GM19023 (cell line): ENCODE results near the gene TTC31.
A peak's percentile ranks its signal among the peaks of the same experiment; 100 is the strongest.

Source experiments
- ATAC-seq: cut with Tn5 transposase; IDR thresholded peaks from one replicate; pipeline ENCODE4 v1.9.1; 2021; ENCODE audit warnings: mild to moderate bottlenecking, moderate library complexity; ENCODE audit not compliant: unreplicated experiment

Gene TTC31

GRCh38 chr2:74503506-74504475 lies 20.9 kb downstream of the TTC31 start:
- no peak for ATAC-seq

GRCh38 chr2:74504591-74504990 lies 21.7 kb downstream of the TTC31 start:
- no peak for ATAC-seq

DNA sequence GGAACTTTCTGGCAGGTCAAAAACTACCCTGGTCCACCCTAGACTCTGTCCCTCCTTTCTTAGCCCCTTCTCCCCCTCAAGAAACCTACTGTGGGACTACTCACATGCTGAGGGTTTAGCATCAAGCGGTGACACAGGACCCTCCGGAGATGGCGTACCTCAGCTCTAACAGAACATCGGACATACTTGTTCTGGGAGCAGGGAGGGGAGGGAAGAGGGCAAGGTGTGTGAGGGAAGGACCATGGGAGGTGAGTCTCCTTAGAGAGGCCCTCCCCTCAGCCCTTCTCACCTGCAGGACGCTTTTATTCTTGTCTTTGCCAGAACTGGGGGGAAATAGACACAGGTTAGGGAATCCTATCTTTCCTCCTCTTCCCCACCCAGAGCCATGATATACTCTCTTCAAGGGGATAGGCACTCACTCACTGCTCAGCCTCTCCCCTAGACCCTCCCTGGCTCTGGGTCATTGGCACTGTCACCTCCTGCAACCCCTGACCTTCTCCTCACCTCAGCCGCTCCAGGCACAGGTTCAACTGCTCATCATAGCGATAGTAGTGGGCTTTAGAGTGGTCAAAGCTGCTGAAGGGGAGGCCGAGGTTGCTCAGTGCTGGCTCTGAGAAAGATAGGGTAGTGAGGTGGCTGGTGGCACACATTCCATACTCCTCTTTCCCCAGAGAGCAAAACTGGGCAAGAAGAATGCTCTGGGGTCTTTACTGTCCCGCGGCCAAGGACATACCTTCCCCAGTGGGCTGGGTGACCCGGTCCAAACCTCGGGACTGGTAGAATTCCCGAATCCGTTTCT lies 22.8 kb downstream of the TTC31 start:
- ATAC-seq, result no peak

DNA sequence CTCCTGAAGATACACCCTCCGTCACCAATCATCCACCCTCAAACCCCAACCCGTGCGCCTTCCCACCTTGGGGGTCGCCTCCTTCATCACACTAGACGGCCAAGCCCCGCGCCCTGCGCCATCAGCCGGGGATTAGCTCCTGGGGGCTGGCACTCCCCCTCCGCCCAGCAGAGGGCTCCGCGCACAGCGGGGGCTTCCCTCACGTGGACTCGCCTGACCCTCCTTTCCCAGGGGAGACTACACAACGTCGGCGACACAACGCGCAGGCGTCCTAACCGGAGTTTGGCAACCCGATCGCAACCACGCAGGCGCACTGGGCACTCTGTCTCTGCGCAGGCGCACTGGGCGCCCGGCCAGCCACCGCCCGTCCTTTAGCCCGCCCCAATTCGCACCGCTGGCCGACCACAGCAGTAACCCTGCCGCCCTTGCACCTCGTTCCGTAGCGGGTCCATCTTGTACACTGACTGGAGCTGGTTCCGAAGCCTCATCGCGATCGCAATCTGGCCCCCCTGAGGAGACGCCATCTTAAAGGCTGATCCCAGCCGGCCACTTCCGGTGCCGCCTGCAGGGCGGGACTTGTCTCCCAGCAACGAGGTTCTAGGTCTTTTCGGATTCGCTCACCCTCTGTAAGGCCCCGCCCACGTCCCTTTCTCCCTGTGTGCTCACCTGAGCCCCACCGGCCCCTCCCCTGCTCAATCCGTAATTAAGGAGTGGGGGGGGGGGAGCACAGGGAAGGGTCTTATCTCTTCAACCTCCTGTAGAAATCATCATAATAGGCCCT lies 24.5 kb downstream of the TTC31 start, which contains the start of gene PCGF1:
TSS of gene PCGF1 (minus strand) at position 551 of the 781 bp plus-strand sequence. CDS start at position 524, 27 bp downstream.
- peak; percentile 90 for ATAC-seq

GRCh38 chr2:74507926-74508520 lies 25.1 kb downstream of the TTC31 start:
- ATAC-seq, result peak; percentile 8

DNA sequence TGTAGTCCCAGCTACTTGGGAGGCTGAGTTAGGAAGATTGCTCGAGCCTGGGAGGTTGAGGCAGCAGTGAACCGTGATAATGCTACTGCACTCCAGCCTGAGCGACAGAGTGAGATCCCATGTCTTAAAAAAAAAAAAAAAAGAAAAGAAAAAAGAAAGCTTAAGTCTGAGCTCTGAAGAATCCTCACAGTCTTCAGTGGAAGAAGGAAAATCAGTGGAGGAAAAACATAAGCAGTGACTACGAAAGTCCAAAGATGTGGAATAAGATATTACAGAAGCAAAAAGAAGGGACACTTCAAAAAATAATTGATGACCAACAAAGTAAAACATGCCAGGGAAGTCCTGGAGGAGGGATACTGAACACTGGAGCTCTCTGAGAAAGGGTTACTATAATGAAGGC lies 27.4 kb downstream of the TTC31 start:
- no peak for ATAC-seq

DNA sequence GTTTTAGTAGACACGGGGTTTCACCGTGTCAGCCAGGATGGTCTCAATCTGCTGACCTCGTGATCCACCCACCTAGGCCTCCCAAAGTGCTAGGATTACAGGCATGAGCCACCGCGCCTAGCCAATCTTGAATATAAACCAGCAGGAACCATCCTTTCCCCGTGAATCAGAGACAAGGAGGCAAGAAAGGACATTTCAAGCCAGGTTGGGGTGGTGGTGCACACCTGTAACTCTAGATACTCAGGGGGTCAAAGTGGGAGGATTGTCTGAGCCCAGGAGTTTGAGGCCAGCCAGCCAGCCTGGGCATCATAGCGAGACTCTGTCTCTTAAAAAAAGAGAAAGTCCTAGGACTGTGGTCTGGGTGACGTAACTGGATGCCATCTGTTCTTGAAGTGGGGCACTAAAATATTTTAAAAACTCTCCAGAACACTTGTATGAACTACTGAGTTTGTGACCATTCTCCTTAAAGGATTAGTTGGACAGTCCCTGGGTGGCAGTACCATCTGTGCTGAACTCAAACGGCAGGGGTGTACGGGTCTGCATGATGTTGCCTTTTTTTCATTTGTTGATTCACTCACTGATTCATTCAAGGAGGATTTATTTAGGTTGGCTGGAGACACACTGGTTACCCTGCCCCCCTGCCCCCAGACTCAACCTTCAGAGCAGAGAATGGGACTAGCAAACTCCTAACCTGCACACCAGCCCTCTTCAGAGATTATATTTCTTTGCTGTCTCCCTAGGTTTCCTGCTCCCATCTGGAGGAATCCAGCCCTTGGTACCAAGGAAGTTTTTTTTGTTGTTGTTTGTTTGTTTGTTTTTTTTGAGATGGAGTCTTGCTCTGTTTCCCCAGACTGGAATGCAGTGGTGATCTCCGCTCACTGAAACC lies 28.5 kb downstream of the TTC31 start:
- no peak for ATAC-seq

DNA sequence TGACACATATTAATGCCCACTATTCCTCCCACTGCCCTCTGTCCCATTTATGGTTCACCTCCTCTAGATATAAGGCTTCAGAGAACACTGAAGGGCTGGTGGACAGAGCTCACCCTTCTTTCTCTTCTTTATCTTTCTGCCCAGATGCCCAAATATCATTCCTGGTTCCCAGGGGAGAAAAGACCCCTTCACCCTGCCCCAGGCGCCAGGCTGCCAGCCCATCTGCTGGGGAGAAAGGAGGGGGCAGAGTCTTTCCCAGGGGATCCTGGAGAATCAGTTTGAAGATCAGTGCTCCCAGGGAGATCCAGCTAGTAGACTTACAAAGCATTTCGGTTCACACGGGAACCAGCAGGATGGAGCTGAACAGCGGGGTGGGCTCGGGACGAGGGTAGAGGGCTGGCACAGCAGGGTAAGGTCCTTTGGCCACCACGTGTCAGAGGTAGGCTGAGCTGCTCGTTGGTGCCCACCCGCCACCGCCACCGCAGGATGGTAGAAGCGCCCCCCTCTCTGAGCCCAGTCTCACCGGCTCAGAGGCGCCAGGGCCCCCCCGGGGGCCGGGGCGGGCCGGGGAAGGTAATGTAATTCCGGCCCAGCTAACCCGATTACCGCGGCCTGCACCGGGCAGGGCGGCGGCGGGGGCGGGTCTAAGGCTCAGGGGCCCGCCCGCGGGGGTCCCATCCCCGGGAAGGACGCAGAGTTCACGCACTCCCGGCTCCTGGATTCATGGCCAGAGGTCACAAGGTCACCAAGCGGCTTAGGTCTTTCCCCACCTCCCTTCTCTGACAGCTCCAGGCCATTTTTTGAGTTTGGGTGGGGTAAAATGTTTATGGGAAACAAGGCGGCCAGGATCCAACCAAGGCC lies 30.1 kb downstream of the TTC31 start:
- ATAC-seq, result no peak

DNA sequence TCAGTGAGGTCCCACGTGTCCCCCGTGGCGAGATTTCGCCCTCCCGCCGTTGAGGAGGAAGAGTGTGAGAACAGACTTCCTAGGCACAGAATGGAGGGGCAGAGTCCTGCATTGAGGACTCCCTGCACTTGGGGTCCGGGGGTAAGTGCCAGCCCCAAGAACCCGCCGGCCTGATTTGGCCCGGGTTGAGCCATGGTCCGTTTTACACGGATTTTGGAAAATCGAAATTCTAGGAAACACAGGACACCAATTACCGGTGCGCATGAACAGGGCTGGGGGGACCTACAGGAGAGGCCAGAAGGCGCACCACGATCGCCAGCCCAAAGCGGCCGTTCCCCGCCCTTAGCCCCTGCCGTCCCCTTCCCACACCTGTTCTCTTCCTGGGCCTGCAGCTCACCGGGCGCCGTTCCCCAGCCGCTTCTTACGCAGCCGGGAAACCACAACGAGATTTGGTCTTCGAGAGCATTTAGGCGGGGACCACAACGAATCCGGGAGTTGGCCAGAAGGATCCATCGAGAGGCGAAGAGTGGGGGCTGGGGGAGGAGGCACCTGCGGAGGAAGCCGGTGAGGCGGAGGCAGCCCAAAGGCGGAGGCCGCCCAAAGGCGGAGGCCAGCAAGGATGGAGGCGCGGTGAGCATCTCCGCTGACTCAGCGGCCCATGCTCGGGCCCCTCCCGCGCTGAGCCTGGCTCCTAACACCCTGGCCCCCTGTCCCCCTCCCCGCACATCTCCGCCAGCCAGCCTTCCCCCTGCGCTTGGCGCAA lies 30.9 kb downstream of the TTC31 start:
- ATAC-seq, result no peak

GRCh38 chr2:74514368-74515270 lies 31.7 kb downstream of the TTC31 start, which contains the start of gene TLX2:
TSS of gene TLX2 (plus strand) at chr2:74514450. CDS start at chr2:74514807, 357 bp downstream.
- ATAC-seq, result no peak

DNA sequence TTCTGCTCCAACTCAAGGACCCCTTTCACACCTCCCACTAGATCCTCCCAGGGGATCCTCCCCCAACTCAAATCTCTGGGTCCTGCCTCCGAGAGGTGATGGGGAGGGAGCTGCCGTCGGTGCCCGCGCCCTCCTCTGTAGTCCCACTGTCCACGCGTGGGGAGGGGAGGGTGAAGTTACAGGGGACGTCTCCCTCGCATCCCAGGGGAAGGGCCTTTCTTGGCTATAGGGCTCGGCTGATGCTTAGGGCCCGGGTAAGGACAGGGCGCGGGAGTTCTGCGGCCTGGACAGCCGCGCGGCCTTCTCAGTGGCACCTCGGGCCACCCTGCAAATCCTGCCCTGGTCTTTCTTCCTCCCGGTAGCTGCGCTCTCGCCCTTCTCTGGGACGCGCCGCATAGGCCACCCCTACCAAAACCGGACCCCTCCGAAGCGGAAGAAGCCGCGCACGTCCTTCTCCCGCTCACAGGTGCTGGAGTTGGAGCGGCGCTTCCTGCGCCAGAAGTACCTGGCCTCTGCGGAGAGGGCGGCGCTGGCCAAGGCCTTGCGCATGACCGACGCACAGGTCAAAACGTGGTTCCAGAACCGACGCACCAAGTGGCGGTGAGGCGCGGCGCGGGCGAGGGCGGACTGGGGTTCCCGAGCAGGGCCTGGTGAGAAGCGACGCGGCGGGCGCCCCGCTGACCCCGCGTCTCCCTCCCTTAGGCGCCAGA lies 32.5 kb downstream of the TTC31 start:
- ATAC-seq, result no peak

DNA sequence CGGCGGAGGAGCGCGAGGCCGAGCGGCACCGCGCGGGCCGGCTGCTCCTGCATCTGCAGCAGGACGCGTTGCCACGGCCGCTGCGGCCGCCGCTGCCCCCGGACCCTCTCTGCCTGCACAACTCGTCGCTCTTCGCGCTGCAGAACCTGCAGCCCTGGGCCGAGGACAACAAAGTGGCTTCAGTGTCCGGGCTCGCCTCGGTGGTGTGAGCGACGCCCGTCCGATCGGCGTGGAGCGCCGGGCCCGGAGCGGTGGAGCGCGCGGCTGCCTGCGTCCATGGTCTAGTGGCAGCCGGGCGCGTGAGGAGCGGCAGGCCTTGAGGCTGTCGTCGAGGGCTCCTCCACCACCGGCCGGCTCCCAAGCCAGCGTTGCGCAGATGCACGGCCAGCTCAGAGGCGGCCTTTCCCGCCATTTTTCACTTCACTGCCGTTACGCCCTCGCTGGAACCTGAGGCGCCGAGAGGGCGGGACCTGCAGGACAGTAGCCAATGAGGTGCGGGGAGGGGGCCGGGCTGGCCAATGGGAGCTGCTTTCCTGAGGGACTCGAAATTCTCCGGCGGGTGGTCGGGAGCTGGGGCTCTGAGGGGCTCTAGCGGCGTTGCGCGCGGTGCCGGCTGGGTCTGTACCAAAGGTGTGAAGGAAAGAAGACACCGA lies 33.2 kb downstream of the TTC31 start:
- ATAC-seq, result peak; percentile 82

GRCh38 chr2:74516650-74517049 lies 33.8 kb downstream of the TTC31 start:
- no peak for ATAC-seq

GRCh38 chr2:74522516-74522915 lies 39.6 kb downstream of the TTC31 start:
- no peak for ATAC-seq

DNA sequence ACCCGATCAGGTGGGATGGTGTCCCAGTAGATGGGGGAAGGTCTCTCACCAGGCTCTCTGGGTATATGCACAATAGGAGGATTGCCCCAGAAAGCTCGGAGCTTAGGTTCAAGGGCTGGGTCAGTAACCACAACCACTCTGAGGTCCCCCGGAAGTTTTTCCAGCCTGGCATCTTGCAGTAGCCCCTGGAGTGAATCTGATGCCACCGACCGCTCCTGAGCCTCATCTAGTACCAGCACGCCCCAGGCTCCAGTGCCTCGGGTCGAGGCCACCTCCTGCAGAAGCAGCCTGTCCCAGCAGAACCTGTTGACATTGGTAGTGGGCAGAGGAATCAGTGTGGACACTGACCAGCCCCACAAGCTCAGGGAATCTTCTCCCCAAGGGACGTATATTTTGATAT lies 41.1 kb downstream of the TTC31 start:
- ATAC-seq, result no peak
